Measurements from ENCODE around the gene TTLL5.

GRCh38 chr14:75793806-75794205 is 132.8 kb downstream of the TTLL5 start:
- TF ChIP-seq CTCF (IDR thresholded peaks at IDR 0.05) (no peak), POLR2A (IDR thresholded peaks at IDR 0.05) (no peak)
